NCI-H128 (cell line): ENCODE measurements around the gene GLCE.

Source experiments
- DNase-seq: peaks from one replicate; lab custom pipeline; 2025; ENCODE audit not compliant: unreplicated experiment; lab: John Stamatoyannopoulos, UW

The GLCE gene

DNA sequence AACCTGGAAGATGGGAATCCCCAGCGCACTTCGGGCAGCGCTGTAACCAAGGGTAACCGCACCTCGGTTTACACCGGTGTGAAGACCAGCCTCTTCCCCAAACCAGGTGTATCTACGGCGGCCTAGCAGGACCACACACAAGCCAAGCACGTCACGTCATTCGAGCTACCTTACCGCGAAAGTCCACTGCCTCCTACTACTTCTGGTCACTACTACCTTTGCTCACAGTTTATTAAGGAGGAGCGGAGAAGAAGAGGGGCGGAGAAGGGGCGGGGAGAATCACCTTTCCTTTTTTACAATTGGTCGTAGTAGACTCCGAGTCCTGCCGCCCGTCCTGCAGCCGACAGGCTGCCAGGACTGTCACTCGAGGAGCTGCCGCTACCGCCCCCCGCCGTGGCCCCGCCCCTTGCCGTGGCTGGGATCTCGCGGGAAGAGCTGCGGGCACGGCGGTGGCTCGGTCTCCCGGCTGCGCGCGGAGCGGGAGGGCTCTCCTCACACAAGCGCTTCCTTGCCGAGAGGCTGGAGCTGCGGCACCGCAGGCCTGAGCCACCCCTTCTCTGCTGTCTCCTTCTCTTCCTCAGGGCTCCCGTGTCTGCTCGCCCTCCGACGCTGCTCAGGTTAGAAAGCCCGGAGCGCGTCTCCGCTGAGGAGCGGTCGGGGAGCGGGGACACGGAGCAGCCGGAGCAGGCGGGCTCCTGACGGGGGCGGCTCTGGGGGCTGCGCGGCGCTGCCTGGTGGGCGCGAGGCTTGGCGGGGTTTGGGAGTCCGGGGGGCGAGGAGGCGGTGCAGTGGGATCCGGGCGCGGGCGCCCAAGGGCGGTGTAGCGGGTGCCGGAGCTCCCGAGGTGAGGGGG, at the start of gene GLCE:
Gene GLCE, plus strand, starts transcription at position 495 of the 853 bp plus-strand sequence. CDS start 95,172 bp downstream, outside the sequence.
- peak; percentile 86 for DNase-seq

GRCh38 chr15:69114331-69114928, 46.0 kb upstream of the GLCE start:
- DNase-seq = no peak

DNA sequence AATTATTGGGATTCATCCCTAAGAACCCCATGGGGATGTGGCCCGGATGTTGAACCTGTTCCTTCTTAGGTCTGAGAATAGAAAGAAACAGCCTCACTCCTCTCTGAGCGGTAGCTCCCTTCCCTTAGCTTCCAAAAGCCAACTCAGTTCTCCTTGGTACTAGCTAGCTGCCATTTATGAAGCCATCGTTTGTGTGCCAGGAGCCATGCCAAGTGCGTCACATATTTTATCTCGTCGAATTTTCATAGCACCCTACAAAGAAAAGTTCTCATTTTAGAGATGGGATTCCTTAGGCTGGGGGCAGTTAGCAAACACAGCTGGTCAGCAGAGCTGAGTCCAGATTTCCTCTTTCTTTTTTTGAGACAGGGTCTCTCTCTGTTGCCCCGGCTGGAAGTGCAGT, 45.4 kb upstream of the GLCE start:
- DNase-seq = no peak

- DNase-seq = no peak
Measured at GRCh38 chr15:69116391-69116790, 44.0 kb upstream of the GLCE start.

GRCh38 chr15:69117431-69117871, 43.0 kb upstream of the GLCE start:
- DNase-seq = no peak

GRCh38 chr15:69118089-69118488, 42.3 kb upstream of the GLCE start:
- no peak for DNase-seq

GRCh38 chr15:69119001-69119400, 41.4 kb upstream of the GLCE start:
- DNase-seq = no peak

- no peak for DNase-seq
Measured at GRCh38 chr15:69119683-69120395, 40.6 kb upstream of the GLCE start.

DNA sequence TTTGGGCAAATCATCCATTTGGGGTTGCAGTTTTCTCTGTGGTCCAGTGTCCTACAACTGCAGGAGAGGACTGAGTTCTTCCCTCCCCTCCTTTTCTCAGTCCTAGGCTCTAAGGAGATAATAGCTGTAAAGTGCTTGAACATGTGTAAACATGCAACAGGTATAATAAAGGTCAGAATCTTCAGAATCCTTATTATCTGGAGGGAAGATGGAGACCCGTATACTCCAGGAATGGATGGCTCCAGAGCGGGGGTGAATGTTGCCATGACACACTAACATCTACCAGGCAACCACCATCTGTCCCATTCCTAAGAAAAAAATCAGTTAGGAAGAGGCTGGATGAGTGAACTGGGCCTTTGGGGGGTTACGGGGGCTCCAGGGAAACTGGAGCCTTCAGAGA, 39.7 kb upstream of the GLCE start:
- no peak for DNase-seq

DNA sequence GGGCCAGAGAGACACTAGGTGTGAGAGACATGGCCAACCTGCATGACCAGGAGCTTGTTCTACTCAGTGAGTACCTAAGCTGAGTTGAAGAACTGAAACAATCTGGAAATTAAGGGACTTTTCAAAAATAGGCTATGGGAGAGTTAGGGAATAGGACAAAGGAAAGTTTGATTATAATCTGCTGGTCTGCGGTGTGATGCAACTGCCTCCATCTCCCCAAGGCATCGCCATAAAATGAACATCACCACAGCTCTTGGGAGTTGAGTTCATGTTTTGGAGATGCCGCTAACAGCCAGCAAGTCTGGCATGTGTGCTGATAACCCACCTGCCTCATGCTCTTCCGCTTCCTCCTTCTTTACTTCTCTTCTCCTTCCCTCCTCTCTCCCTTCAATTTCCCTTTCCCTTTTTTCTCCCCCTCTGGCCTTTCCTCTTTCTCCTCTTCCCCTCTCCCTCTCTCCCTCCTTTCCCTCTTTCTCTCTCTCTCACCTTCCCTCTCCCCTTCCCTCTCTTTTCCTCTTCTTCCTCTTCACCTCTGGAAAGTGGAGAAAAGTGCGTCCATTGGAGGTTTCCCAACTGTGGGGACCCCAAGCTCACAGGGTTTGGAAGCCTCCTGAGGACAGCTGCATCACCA, 39.1 kb upstream of the GLCE start:
- no peak for DNase-seq

- no peak for DNase-seq
Measured at GRCh38 chr15:69125236-69125635, 35.2 kb upstream of the GLCE start.

DNA sequence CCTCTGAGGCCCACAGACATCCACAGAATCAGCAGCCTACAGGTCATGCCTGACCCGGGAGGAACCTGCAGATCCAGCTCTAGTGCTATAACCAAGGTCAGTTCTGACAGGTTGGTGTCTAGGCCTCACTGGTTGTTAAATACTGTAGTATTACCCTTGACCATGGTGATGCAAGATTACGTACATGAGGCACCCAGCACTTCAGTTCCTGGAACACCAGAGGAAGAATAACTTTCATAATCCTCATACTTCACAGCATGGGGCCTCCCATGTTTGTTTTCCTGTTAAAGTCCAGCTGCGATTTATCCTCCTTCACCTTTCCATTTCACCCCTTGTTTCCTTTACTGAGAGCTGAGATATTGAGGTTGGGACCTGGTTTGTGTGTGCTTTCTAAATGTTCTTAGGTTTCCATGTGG, 34.4 kb upstream of the GLCE start:
- no peak for DNase-seq

- no peak for DNase-seq
Measured at GRCh38 chr15:69127306-69127705, 33.1 kb upstream of the GLCE start.

DNA sequence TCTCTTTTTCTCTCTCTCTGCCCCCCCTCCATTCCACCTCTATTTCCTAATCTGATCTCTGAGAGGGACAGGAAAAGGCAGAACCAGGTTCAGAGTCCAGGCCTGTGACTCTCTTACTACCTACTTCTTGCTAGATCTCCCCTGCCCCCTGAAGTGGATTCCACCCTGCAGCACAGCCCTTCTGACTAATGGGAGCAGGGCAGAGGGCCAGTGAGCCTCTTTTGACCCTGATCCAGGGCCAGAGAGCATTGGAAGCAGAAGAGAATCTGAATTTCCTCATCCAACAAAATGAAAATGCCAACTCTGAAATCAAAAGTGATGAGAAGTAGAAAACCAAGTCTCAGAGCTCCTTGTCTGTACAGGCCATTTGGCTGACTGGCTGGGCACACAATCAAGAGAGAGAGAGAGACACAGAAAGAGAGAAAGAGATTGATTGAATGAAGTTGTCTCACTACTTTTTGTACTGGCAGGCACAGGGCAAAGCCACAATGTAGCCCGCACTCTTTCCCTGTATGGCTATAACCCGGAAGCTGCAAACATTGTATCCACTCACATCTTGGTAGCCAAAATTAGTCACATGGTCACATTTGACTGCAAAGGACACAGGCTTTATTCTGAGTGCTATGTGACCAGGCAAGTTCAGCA, 31.6 kb upstream of the GLCE start:
- no peak for DNase-seq

- DNase-seq = no peak
Measured at GRCh38 chr15:69131362-69132220, 28.8 kb upstream of the GLCE start.

GRCh38 chr15:69132430-69132829, 28.0 kb upstream of the GLCE start:
- no peak for DNase-seq

DNA sequence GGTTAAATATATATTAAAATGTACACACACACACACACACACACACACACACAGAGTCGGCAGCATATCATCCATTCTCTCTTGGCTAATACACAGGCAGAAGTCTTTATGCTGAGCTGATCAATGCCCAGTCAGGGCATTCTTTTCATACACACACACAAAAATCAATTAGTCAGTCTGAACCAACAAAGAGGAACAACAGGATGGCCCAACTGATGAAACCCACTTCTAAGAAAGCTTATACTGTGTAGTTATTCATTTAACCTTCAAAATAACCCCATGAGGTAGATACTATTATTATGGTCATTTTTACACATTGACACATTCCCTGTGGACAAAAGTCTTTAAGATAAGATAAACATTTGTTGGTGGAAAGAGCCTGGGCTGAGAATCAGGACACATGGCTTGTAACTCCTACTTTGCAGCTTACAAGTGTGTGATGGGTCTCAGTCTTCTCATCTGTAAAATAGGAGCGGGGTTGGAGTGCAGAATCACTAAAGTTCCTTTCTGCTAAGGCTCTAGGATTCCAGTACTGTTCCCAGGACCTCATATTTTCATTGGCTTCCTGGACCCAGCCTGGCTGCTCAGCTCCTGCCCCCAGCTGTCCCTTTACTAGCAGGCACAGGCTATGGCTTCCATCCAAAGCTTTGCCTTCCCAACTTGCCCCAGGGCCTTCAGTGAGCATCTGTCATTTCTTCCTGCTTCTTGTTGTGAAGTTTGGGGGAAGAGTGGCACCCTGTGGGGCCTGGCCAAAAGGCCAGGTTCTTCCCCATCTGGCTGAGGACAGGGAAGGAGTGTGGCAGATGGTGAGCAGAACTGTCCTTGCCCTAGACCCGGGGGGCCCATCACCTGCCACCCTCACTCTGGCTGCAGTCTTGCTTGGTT, 27.2 kb upstream of the GLCE start:
- DNase-seq = no peak

- DNase-seq = no peak
Measured at GRCh38 chr15:69133862-69134519, 26.4 kb upstream of the GLCE start.
